ENCODE measurements around the gene MLPH. TPM values are rescaled to one million over a fixed set of nuclear protein-coding genes. Genes with fewer than 3 reads are reported as not detected.

MLPH gene
- total RNA-seq, 4 donors from 2014 or later = 5.3 to 8.7 (median 7.8) TPM

- DNase-seq (ENCODE audit: extremely low spot score) = no peak
- no peak overlapping the region for H3K4me3 ChIP-seq
- intact Hi-C loops (cut with DNase I) = no loop called here
- H3K27ac ChIP-seq (replicated peaks in 1 of 4) = no peak overlapping the region
- no peaks in the 10 kb centered on the region for H3K4me1 ChIP-seq
- TF ChIP-seq EP300 (IDR thresholded peaks at IDR 0.05) = no peak
- TF ChIP-seq CTCF (IDR thresholded peaks at IDR 0.05) = no peak
- no peak for TF ChIP-seq POLR2A (IDR thresholded peaks at IDR 0.05; ENCODE audit: low read depth)
- TF ChIP-seq POLR2AphosphoS5 (IDR thresholded peaks at IDR 0.05) = no peak
- H3K27me3 ChIP-seq = no peaks in the 10 kb centered on the region
- H3K36me3 ChIP-seq = peaks cover 0 to 10% (median 0%) of the 10 kb centered on the region in 4 donors
- H3K9me3 ChIP-seq = no peaks in the 10 kb centered on the region
- 82% methylated on average over 8 of the region's 12 CpGs for WGBS
These were observed 43.7 kb downstream of the MLPH start for GRCh38 chr2:237530472-237531433.

GRCh38 chr2:237532160-237532559 lies 45.1 kb downstream of the MLPH start:
- Histone ChIP-seq H3K4me3 (no peak overlapping the region), H3K36me3 (peaks cover 0 to 8% (median 0%) of the 10 kb centered on the region in 4 donors), H3K27ac (replicated peaks in 1 of 4) (no peak overlapping the region), H3K4me1 (no peaks in the 10 kb centered on the region), H3K27me3 (no peaks in the 10 kb centered on the region), H3K9me3 (no peaks in the 10 kb centered on the region)
- 70% methylated on average over 11 of the region's 11 CpGs for WGBS
- no peak for TF ChIP-seq CTCF (IDR thresholded peaks at IDR 0.05)
- no peak for TF ChIP-seq POLR2A (IDR thresholded peaks at IDR 0.05; ENCODE audit: low read depth)
- DNase-seq (ENCODE audit: extremely low spot score) = no peak
- intact Hi-C loops (cut with DNase I) = no loop called here

GRCh38 chr2:237533668-237534161 lies 46.7 kb downstream of the MLPH start:
- Histone ChIP-seq H3K27me3 (peaks cover 0 to 5% (median 0%) of the 10 kb centered on the region in 4 donors), H3K4me3 (no peak overlapping the region), H3K4me1 (no peaks in the 10 kb centered on the region), H3K9me3 (no peaks in the 10 kb centered on the region), H3K36me3 (no peaks in the 10 kb centered on the region), H3K27ac (replicated peaks in 1 of 4) (no peak overlapping the region)
- DNase-seq (ENCODE audit: extremely low spot score) = no peak
- intact Hi-C loops (cut with DNase I) = no loop called here
- WGBS = 83% methylated on average over 7 of the region's 7 CpGs
- TF ChIP-seq CTCF (IDR thresholded peaks at IDR 0.05) (no peak), POLR2AphosphoS5 (IDR thresholded peaks at IDR 0.05) (no peak), POLR2A (IDR thresholded peaks at IDR 0.05; ENCODE audit: low read depth) (no peak), EP300 (IDR thresholded peaks at IDR 0.05) (no peak)

DNA sequence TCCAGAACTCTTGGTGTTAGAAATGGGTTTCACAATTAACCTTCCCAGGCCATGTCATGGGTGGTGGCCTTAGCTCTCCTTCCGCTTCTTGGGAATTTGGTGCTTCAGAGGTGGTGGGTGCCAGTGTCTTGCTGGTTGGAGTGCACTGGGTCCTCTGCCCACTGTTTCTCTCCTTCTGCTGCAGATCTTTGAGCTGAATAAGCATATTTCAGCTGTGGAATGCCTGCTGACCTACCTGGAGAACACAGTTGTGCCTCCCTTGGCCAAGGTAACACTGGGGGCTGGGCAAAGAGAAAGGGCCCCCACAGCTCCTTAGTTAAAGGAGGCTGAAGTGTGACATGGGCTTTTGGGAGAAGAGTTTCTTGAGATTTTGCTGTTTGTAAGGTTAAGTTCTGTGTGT lies 47.3 kb downstream of the MLPH start:
- 100% methylated on average over 1 of the region's 1 CpG for WGBS
- no peaks in the 10 kb centered on the region for H3K9me3 ChIP-seq
- no peak for TF ChIP-seq POLR2AphosphoS5 (IDR thresholded peaks at IDR 0.05)
- TF ChIP-seq EP300 (IDR thresholded peaks at IDR 0.05) = no peak
- no peak for TF ChIP-seq POLR2A (IDR thresholded peaks at IDR 0.05; ENCODE audit: low read depth)
- no peak for TF ChIP-seq CTCF (IDR thresholded peaks at IDR 0.05)
- H3K27me3 ChIP-seq = peaks cover 0 to 5% (median 0%) of the 10 kb centered on the region in 4 donors
- H3K4me1 ChIP-seq = no peaks in the 10 kb centered on the region
- DNase-seq (ENCODE audit: extremely low spot score) = no peak
- no peaks in the 10 kb centered on the region for H3K36me3 ChIP-seq
- intact Hi-C loops (cut with DNase I) = no loop called here
- H3K4me3 ChIP-seq = no peak overlapping the region
- no peak overlapping the region for H3K27ac ChIP-seq (replicated peaks in 1 of 4)
